WTC11 (cell line): Measurements from ENCODE around the gene OSBPL6. TPM values are rescaled to one million over a fixed set of nuclear protein-coding genes. Genes with fewer than 3 reads are reported as not detected.

Experiments used
- ATAC-seq: fragments of 200-7000 bp; cut with Tn5 transposase; 2 replicates; pipeline ENCODE4 v1.10.0; 2021; ENCODE audit warnings: mild to moderate bottlenecking, moderate library complexity
- CTCF ChIA-PET: fragments of 300-600 bp; sonication (Branson Sonifier 250); formaldehyde crosslinking; loops from one replicate; lab custom pipeline; 2021; ENCODE audit warnings: antibody characterized with exemption; lab: Charles Lee
- POLR2A ChIA-PET: fragments of 350-600 bp; sonication (Branson Sonifier 250); formaldehyde crosslinking; loops from one replicate; lab custom pipeline; 2021; ENCODE audit warnings: antibody characterized with exemption; lab: Charles Lee
- DNase-seq: peaks from one replicate; pipeline ENCODE4 v3.0.0; 2021; ENCODE audit warnings: low spot score
- H3K27ac Mint-ChIP-seq: 2 replicates; pipeline ENCODE4 v1.8.0; 2021; ENCODE audit warnings: mixed read lengths
- H3K27me3 Mint-ChIP-seq: 2 replicates; pipeline ENCODE4 v1.8.0; 2021; ENCODE audit warnings: low read depth, mild to moderate bottlenecking, moderate library complexity, mixed read lengths
- H3K36me3 Mint-ChIP-seq: 2 replicates; pipeline ENCODE4 v1.8.0; 2021; ENCODE audit warnings: mixed read lengths
- H3K4me1 Mint-ChIP-seq: 2 replicates; pipeline ENCODE4 v1.8.0; 2022; ENCODE audit warnings: mixed read lengths
- H3K4me3 Mint-ChIP-seq: 2 replicates; pipeline ENCODE4 v1.8.0; 2021; ENCODE audit warnings: mild to moderate bottlenecking, moderate library complexity, mixed read lengths
- H3K9me3 Mint-ChIP-seq: 2 replicates; pipeline ENCODE4 v1.8.0; 2021; ENCODE audit warnings: mixed read lengths
- ATF2 ChIP-seq: sonication (generic); formaldehyde crosslinking; IDR thresholded peaks from 2 replicates; pipeline ENCODE4 v1.8.1; 2022; ENCODE audit warnings: low read depth, missing genetic modification reagents, borderline replicate concordance
- CBFB ChIP-seq: sonication (generic); formaldehyde crosslinking; IDR thresholded peaks from 2 replicates; pipeline ENCODE4 v1.8.1; 2022; ENCODE audit warnings: mild to moderate bottlenecking, low read depth, missing genetic modification reagents
- CTCF ChIP-seq: fragments of 200-600 bp; IDR thresholded peaks from 2 replicates; pipeline ENCODE4 v1.8.0; 2022; ENCODE audit warnings: antibody characterized with exemption
- E2F1 ChIP-seq: sonication (generic); formaldehyde crosslinking; IDR thresholded peaks from 2 replicates; pipeline ENCODE4 v1.8.0; 2022; ENCODE audit warnings: mild to moderate bottlenecking, missing genetic modification reagents
- GRHL2 ChIP-seq: fragments of 250-450 bp; sonication (Bioruptor Pico); IDR thresholded peaks from 2 replicates; pipeline ENCODE4 v1.8.0; 2022; ENCODE audit warnings: mild to moderate bottlenecking, moderate library complexity; ENCODE audit not compliant: insufficient replicate concordance, severe bottlenecking
- GTF2I ChIP-seq: fragments of 250-450 bp; sonication (Bioruptor Pico); conservative IDR thresholded peaks from 2 replicates; pipeline ENCODE4 v1.4.0; 2021; ENCODE audit warnings: mild to moderate bottlenecking
- MYBL2 ChIP-seq: sonication (generic); formaldehyde crosslinking; IDR thresholded peaks from 2 replicates; pipeline ENCODE4 v1.8.1; 2023; ENCODE audit warnings: mild to moderate bottlenecking, moderate library complexity, missing genetic modification reagents
- NR2C2 ChIP-seq: sonication (generic); formaldehyde crosslinking; IDR thresholded peaks from 2 replicates; pipeline ENCODE4 v1.8.0; 2022; ENCODE audit warnings: mild to moderate bottlenecking, missing genetic modification reagents
- TEAD1 ChIP-seq: sonication (generic); formaldehyde crosslinking; IDR thresholded peaks from 2 replicates; pipeline ENCODE4 v1.8.0; 2022; ENCODE audit warnings: mild to moderate bottlenecking, missing genetic modification reagents
- TP53 ChIP-seq: sonication (generic); formaldehyde crosslinking; IDR thresholded peaks from 2 replicates; pipeline ENCODE4 v1.8.1; 2023; ENCODE audit warnings: mild to moderate bottlenecking, missing genetic modification reagents
- ZNF219 ChIP-seq: sonication (generic); formaldehyde crosslinking; IDR thresholded peaks from 2 replicates; pipeline ENCODE4 v1.8.0; 2023; ENCODE audit warnings: missing genetic modification reagents, mild to moderate bottlenecking, borderline replicate concordance
- ZNF281 ChIP-seq: sonication (generic); formaldehyde crosslinking; IDR thresholded peaks from 2 replicates; pipeline ENCODE4 v1.8.0; 2023; ENCODE audit warnings: mild to moderate bottlenecking, missing genetic modification reagents
- ZNF423 ChIP-seq: fragments of 250-450 bp; sonication (Bioruptor Pico); IDR thresholded peaks from 2 replicates; pipeline ENCODE4 v2.1.2; 2022; ENCODE audit warnings: mild to moderate bottlenecking, moderate library complexity
- ZNF532 ChIP-seq: fragments of 250-450 bp; sonication (Bioruptor Pico); IDR thresholded peaks from 2 replicates; pipeline ENCODE4 v1.9.0; 2021; ENCODE audit warnings: mild to moderate bottlenecking, borderline replicate concordance
- total RNA-seq: library from RNA; stranded (reverse); gene quantifications from 3 replicates; pipeline ENCODE4 v1.2.3, GENCODE V29; 2021

Gene OSBPL6
- total RNA-seq, 1 experiment from 2014 or later: 9.2 TPM

GRCh38 chr2:178160601-178161000 lies 33.7 kb upstream of the OSBPL6 start:
- POLR2A ChIA-PET: no interaction called here
- Mint-ChIP-seq H3K9me3 (peaks cover 4% of the 10 kb centered on the region), H3K27ac (no peak overlapping the region), H3K4me3 (no peak overlapping the region), H3K36me3 (peaks cover under 1% of the 10 kb centered on the region), H3K4me1 (no peaks in the 10 kb centered on the region; the same call in 1 of the 2 replicates), H3K27me3 (no peaks in the 10 kb centered on the region)
- DNase-seq (no peak), ATAC-seq (no peak)
- TF ChIP-seq ZNF423 (CRISPR knock-in tag) (no peak), ZNF219 (CRISPR knock-in tag) (no peak), ZNF281 (CRISPR knock-in tag) (no peak), ZNF532 (CRISPR knock-in tag) (no peak), GRHL2 (CRISPR knock-in tag) (no peak), E2F1 (CRISPR knock-in tag) (no peak)
- CTCF ChIA-PET: interaction anchor here (1.2 kb wide), 1 partner anchor 247 kb away, joined by 3 read pairs; no protein-coding TSS in a partner anchor

- ChIA-PET CTCF (no interaction called here), POLR2A (no interaction called here)
- ATAC-seq: peak; percentile 38
Measured at GRCh38 chr2:178163395-178163794, 30.9 kb upstream of the OSBPL6 start.

More at GRCh38 chr2:178163395-178163794, 30.9 kb upstream of the OSBPL6 start:
- no peak for TF ChIP-seq TP53 (CRISPR knock-in tag)
- TF ChIP-seq TEAD1 (CRISPR knock-in tag): no peak
- no peak for TF ChIP-seq NR2C2
- no peak for TF ChIP-seq MYBL2 (CRISPR knock-in tag)
- TF ChIP-seq CTCF: no peak
- no peak for TF ChIP-seq ATF2 (CRISPR knock-in tag)
- no peak for TF ChIP-seq E2F1 (CRISPR knock-in tag)
- no peak for TF ChIP-seq CBFB
- no peak for TF ChIP-seq GTF2I
- no peak for DNase-seq
- no peaks in the 10 kb centered on the region for H3K27me3 Mint-ChIP-seq
- H3K27ac Mint-ChIP-seq: no peak overlapping the region
- H3K4me1 Mint-ChIP-seq: no peaks in the 10 kb centered on the region; the same call in 1 of the 2 replicates
- H3K9me3 Mint-ChIP-seq: no peaks in the 10 kb centered on the region
- no peaks in the 10 kb centered on the region for H3K36me3 Mint-ChIP-seq
- no peak overlapping the region for H3K4me3 Mint-ChIP-seq
